Measurements from ENCODE around the gene SPATA3.

- TF ChIP-seq RAD21 (IDR thresholded peaks at IDR 0.05 in 1 of 2, conservative IDR thresholded peaks at IDR 0.05 in 1 of 2; ENCODE audit: low read depth in 2 of 2, low read length in 2 of 2) (no peak), EZH2 (IDR thresholded peaks at IDR 0.05; ENCODE audit: low read depth, low read length, severe bottlenecking) (no peak), CTCF (IDR thresholded peaks at IDR 0.05; ENCODE audit: control extremely low read depth in 1 of 3, insufficient read depth in 1 of 3, low read depth in 1 of 3, low read length in 3 of 3) (no peak), EP300 (IDR thresholded peaks at IDR 0.05; ENCODE audit: borderline replicate concordance in 1 of 2, low read depth in 2 of 2, low read length in 2 of 2) (no peak), RFX5 (IDR thresholded peaks at IDR 0.05; ENCODE audit: borderline replicate concordance, low read depth, low read length) (no peak), CTBP2 (IDR thresholded peaks at IDR 0.05; ENCODE audit: borderline replicate concordance, insufficient read depth, insufficient read length, low read length) (no peak), HDAC2 (IDR thresholded peaks at IDR 0.05; ENCODE audit: borderline replicate concordance in 1 of 2, low read depth in 2 of 2, low read length in 2 of 2) (no peak), PHF8 (conservative IDR thresholded peaks at IDR 0.05; ENCODE audit: low read depth, low read length) (no peak), POLR2A (IDR thresholded peaks at IDR 0.05; ENCODE audit: control extremely low read depth in 1 of 2, low read depth in 2 of 2, low read length in 2 of 2) (no peak), USF2 (IDR thresholded peaks at IDR 0.05; ENCODE audit: low read length) (no peak), SP4 (IDR thresholded peaks at IDR 0.05; ENCODE audit: low read length) (no peak), BRCA1 (IDR thresholded peaks at IDR 0.05; ENCODE audit: low read depth, low read length) (no peak), CHD2 (IDR thresholded peaks at IDR 0.05; ENCODE audit: low read length) (no peak)
Measured at GRCh38 chr2:231049286-231050017, 53.5 kb downstream of the SPATA3 start.
